GM21619 (cell line): Measurements from ENCODE around the gene FAM228B.
A peak's percentile ranks its signal among the peaks of the same experiment; 100 is the strongest.

Experiments
- ATAC-seq: cut with Tn5 transposase; IDR thresholded peaks from one replicate; pipeline ENCODE4 v1.9.1; 2021; ENCODE audit not compliant: unreplicated experiment

The FAM228B gene

GRCh38 chr2:24200799-24201198 is 77.5 kb downstream of the FAM228B start:
- ATAC-seq = no peak

- no peak for ATAC-seq
Measured at GRCh38 chr2:24203029-24203786, 79.9 kb downstream of the FAM228B start.

GRCh38 chr2:24203787-24204150 is 80.5 kb downstream of the FAM228B start:
- ATAC-seq = no peak

- ATAC-seq = no peak
Measured at GRCh38 chr2:24204505-24204904, 81.2 kb downstream of the FAM228B start.

GRCh38 chr2:24205131-24205530 is 81.9 kb downstream of the FAM228B start:
- no peak for ATAC-seq

GRCh38 chr2:24206242-24206641 is 83.0 kb downstream of the FAM228B start:
- ATAC-seq = no peak

- ATAC-seq = no peak
Measured at GRCh38 chr2:24206714-24207113, 83.4 kb downstream of the FAM228B start.

GRCh38 chr2:24207359-24207758 is 84.1 kb downstream of the FAM228B start:
- ATAC-seq = no peak

GRCh38 chr2:24208490-24208889 is 85.2 kb downstream of the FAM228B start:
- ATAC-seq = no peak

GRCh38 chr2:24209389-24210105 is 86.3 kb downstream of the FAM228B start:
- ATAC-seq = no peak

- no peak for ATAC-seq
Measured at GRCh38 chr2:24210106-24210455, 86.8 kb downstream of the FAM228B start.

- ATAC-seq = no peak
Measured at GRCh38 chr2:24210723-24211122, 87.5 kb downstream of the FAM228B start.

- no peak for ATAC-seq
Measured at GRCh38 chr2:24211408-24211807, 88.1 kb downstream of the FAM228B start.

GRCh38 chr2:24214880-24215279 is 91.6 kb downstream of the FAM228B start:
- ATAC-seq = peak; percentile 98
